OCI-LY3 (cell line): ENCODE data around the gene SPATA31E1.
"Not testable (repeated sequence)": the region's sequence is repeated elsewhere in the genome, so short reads cannot be mapped to it uniquely, and the experiment has no call there.

Experiments
- EZH2phosphoT487 ChIP-seq: fragments of 200-600 bp; shearing (Covaris generic); IDR thresholded peaks from 2 replicates; pipeline ENCODE4 v1.6.1; 2018; ENCODE audit warnings: antibody characterized with exemption, mixed run types, low read depth
- TF ChIP-seq, protein P1 (sequence below): fragments of 200-600, 300-600 bp; sonication (generic); IDR thresholded peaks from 2 replicates; pipeline ENCODE4 v1.5.1; 2014; ENCODE audit warnings: antibody characterized with exemption, low read length, low read depth

DNA sequence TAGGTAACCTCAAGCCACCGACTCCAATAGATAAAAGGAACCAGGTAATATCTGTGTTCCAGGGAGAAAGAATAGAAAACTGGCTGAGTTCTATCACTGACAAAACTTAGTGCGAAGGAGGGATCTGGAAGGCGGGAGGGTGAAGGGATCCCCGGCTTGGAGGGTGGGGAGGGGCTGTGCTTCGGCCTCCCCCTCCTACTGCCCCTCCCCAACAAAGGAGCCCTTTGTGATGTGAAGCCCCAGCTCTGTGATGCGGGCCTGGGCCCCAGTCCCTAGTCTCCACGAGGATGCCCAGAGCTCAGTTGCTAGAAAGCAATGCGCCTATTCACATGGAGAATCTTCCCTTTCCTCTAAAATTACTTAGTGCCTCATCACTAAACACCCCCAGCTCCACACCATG is 35.0 kb downstream of the SPATA31E1 start, which contains the start of gene SPATA31C1:
- TF ChIP-seq, protein P1, sequence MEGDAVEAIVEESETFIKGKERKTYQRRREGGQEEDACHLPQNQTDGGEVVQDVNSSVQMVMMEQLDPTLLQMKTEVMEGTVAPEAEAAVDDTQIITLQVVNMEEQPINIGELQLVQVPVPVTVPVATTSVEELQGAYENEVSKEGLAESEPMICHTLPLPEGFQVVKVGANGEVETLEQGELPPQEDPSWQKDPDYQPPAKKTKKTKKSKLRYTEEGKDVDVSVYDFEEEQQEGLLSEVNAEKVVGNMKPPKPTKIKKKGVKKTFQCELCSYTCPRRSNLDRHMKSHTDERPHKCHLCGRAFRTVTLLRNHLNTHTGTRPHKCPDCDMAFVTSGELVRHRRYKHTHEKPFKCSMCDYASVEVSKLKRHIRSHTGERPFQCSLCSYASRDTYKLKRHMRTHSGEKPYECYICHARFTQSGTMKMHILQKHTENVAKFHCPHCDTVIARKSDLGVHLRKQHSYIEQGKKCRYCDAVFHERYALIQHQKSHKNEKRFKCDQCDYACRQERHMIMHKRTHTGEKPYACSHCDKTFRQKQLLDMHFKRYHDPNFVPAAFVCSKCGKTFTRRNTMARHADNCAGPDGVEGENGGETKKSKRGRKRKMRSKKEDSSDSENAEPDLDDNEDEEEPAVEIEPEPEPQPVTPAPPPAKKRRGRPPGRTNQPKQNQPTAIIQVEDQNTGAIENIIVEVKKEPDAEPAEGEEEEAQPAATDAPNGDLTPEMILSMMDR = not testable (repeated sequence)
- not testable (repeated sequence) for TF ChIP-seq EZH2phosphoT487
